RWPE1 (cell line): ENCODE data around the gene PPP2R1B.

Source experiments
- CTCF ChIA-PET: fragments of 350-600 bp; sonication (Branson Sonifier 250); formaldehyde crosslinking; extraction: SDS; loops from one replicate; lab custom pipeline; 2021; lab: Yijun Ruan, JAX
- POLR2A ChIA-PET: fragments of 400-600 bp; formaldehyde crosslinking; extraction: SDS; loops from one replicate; lab custom pipeline; 2020; ENCODE audit warnings: antibody characterized with exemption; ENCODE audit not compliant: low non-redundant PET; lab: Yijun Ruan, JAX
- DNase-seq: peaks from one replicate; pipeline ENCODE4 v3.0.0; 2012; ENCODE audit warnings: low spot score
- H3K27ac ChIP-seq: fragments of 450-650 bp; 2 replicates; pipeline ENCODE4 v1.5.1; 2017
- TF ChIP-seq, protein P1 (sequence below): fragments of 450-650 bp; conservative IDR thresholded peaks from 2 replicates; pipeline ENCODE4 v1.5.1; 2017; ENCODE audit warnings: low read depth, mild to moderate bottlenecking

PPP2R1B gene

DNA sequence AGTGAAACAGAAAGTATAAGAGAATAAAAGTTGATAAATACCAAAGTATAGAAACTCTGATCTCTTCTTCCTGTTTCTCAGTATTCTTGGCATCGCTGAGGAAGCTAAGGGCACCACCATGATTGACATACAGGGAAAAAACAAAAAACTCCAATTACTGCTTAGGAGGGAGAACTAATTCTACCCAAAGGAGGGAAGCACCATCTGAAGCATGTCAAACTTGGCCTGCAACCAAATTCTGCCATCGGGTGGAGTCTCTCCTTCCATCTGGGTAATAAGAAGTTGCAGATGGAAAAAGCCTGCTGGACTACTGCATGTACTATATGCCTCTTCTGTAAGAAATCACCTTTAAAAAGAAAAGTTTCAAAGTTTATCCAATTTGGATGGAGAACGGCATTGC lies 30.5 kb upstream of the PPP2R1B start:
- DNase-seq = no peak
- POLR2A ChIA-PET = no interaction called here
- TF ChIP-seq, protein P1, sequence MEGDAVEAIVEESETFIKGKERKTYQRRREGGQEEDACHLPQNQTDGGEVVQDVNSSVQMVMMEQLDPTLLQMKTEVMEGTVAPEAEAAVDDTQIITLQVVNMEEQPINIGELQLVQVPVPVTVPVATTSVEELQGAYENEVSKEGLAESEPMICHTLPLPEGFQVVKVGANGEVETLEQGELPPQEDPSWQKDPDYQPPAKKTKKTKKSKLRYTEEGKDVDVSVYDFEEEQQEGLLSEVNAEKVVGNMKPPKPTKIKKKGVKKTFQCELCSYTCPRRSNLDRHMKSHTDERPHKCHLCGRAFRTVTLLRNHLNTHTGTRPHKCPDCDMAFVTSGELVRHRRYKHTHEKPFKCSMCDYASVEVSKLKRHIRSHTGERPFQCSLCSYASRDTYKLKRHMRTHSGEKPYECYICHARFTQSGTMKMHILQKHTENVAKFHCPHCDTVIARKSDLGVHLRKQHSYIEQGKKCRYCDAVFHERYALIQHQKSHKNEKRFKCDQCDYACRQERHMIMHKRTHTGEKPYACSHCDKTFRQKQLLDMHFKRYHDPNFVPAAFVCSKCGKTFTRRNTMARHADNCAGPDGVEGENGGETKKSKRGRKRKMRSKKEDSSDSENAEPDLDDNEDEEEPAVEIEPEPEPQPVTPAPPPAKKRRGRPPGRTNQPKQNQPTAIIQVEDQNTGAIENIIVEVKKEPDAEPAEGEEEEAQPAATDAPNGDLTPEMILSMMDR = no peak
- no peak overlapping the region for H3K27ac ChIP-seq
- CTCF ChIA-PET = no interaction called here

DNA sequence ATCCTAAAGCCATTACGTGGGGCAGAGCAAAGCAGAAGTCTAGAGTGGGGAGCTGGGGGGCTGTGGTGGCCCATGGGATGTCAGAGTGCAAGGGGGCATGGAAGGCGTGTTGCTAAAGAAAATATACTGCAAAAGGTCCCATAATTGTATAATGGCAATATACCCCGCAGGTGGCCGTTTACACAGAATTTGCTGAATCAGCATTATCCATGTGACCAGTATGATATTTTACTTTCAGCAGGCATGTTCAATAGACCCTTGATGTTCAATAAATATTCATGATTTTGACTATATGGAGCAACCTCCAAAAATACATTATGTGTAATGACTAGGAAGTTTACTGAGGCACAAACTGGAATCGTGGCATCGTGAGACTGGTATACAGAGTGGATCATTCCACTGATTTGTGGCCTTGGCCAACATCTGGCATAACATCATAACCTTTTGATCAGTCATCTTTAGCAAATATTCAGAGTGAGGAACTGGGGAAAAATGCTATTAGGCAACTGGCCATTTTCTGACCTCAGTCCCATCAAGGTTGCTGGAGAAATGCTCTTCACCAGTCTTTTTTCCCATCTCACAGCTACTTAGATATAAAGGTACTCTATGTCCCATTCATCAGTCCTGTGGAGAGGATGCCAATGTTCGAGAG lies 29.3 kb upstream of the PPP2R1B start:
- H3K27ac ChIP-seq = no peak overlapping the region
- no peak for DNase-seq
- TF ChIP-seq, protein P1 = no peak
- CTCF ChIA-PET = interaction anchor here (1.6 kb wide), 1 partner anchor 18 kb away, joined by 4 read pairs; no protein-coding TSS in a partner anchor
- POLR2A ChIA-PET = no interaction called here

DNA sequence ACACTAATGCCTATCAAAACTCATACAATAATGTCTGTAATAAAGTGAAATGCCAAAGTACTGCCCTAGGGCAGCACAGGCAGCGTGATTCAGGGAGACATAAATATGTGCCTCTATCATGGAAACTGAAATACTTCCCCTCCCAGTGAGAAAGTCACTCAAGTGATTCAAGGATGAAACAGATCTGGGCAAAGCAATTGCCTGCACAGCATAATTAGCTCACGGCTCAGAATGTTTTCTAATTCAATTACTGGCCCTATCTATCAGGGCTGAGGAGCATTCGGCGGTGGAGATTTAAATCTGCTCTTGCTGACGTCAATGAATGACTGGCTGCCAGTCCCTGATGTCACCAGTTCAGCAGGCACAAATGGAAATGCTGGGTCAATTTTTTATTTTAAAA lies 27.7 kb upstream of the PPP2R1B start:
- ChIA-PET POLR2A (interaction anchor here (0.6 kb wide), 1 partner anchor 25 kb away, joined by 3 read pairs; no protein-coding TSS in a partner anchor), CTCF (interaction anchor here (0.6 to 1.0 kb wide), 2 partner anchors 14 to 34 kb away, joined by 3 read pairs; no protein-coding TSS in a partner anchor)
- DNase-seq = peak; percentile 49
- TF ChIP-seq, protein P1 = no peak
- H3K27ac ChIP-seq = no peak overlapping the region

DNA sequence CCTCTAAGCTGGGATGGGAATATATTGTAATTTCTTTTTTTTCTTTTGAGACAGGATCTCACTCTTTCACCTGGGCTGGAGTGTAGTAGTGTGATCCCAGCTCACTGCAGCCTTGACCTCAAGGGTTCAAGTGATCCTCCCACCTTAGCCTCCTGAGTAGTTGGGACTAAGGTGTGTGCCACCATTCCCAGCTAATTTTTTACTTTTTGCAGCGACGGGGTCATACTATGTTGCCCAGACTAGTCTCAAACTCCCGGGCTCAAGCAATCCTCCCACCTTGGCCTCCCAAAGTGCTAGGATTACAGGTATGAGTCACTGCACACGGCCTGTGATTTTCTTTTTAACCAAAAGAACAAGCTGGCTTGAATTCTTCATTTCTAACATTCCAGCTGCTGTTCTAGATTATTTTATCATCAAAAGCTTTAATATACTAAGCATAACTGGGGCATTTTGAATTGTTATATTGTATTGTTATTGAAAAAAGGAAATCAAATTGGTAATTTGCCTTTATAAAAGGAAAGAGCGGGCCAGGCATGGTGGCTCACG lies 26.8 kb upstream of the PPP2R1B start:
- CTCF ChIA-PET = interaction anchor here (0.5 kb wide), 1 partner anchor 548 kb away, joined by 3 read pairs; no protein-coding TSS in a partner anchor
- no peak overlapping the region for H3K27ac ChIP-seq
- TF ChIP-seq, protein P1 = no peak
- DNase-seq = no peak
- POLR2A ChIA-PET = interaction anchor here (0.6 kb wide), 1 partner anchor 25 kb away, joined by 3 read pairs; no protein-coding TSS in a partner anchor

DNA sequence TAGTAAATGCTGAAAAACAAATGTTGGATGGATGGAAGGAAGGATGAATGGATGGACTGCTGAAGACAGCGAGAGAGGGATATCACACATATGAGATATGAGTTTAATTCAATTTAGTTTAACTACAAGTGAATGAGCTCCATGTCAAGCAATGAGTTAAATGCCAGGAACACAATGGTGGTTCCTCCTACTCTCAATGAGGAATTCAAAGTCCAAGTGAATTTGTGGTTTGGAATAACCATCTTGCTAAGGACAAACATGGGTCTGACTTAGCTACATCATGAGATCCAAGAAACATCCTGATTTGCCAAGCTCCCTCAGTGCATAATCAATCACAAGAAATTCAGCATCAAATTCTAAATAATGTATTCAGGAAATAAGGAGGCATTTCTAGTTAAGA lies 26.1 kb upstream of the PPP2R1B start:
- ChIA-PET CTCF (interaction anchor here (0.7 kb wide), 1 partner anchor 222 kb away, joined by 3 read pairs; no protein-coding TSS in a partner anchor), POLR2A (no interaction called here)
- no peak for DNase-seq
- TF ChIP-seq, protein P1 = no peak
- no peak overlapping the region for H3K27ac ChIP-seq

DNA sequence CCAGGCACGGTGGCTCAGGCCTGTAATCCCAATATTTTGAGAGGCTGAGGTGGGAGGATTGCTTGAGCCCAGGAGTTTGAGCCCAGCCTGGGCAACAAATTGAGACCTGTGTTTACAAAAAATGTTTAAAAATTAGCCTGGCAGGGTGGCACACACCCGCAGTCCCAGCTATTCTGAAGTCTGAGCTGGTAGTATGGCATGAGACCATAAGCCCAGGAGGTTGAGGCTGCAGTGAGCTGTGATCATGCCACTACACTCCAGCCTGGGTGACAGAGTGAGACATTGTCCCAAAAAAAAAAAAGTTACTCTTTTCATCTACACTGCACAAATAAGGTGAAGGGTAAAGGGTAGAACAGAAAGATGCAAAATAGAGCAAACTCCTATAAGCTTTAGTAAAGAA lies 22.3 kb upstream of the PPP2R1B start:
- ChIA-PET POLR2A (no interaction called here), CTCF (no interaction called here)
- DNase-seq = no peak
- TF ChIP-seq, protein P1 = no peak
- H3K27ac ChIP-seq = no peak overlapping the region
